ENCODE data around the gene GLI3.

The GLI3 gene

DNA sequence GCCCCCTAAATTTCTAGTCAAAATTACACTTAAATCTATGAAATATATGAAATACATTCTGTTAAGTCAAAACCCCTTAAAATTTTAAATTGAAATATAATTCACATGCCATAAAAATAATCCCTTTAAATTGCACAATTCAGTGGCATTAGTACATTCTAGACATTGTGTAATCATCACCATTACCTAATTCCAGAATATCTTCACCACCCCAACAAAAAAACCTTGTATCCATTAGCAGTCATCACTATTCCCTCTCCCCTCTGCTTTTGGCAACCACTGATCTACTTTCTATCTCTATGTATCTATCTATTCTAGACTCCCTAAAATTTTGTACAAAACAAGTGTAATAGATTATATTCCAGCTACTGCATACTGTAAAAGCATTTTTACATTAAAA lies 261.2 kb downstream of the GLI3 start:
- DNase-seq (no peak), ATAC-seq (no peak)
- no peak overlapping the region for H3K4me3 Mint-ChIP-seq
- no peak overlapping the region for H3K27ac Mint-ChIP-seq
- H3K4me1 Mint-ChIP-seq = no peaks in the 10 kb centered on the region
- H3K27me3 Mint-ChIP-seq = peaks cover 50% of the 10 kb centered on the region
- no peaks in the 10 kb centered on the region for H3K9me3 Mint-ChIP-seq

DNA sequence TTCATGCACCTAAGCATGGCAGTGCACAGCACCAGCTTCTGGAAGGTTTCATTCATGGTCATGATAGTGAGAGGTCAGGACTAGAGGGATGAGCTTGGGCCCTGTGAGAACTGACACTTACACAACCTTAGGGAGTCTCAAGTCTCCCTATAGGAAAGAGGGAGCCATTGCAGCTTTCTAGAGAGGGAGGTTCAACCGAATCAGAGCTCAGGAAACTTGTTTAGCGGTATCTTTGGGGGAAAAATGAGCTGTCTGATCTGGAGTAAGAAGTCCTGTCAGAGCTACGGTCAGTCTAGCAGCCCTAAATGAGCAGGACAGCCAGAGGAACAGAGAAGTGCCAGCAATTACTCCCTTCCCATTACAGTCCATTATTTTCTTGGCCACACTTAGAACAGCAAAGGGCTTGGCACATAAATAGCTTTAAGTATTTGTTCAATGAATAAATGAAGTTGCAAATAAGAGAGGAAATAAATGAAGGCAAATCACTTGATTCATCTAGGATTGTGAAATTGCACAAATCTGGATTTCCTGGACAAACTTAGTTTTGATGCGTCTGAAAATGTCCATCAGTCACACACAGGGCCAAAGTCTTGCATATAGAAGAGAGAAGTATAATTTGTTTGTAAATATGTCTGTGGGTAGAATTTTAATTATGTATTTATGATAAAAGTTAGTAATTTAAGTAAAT lies 262.0 kb downstream of the GLI3 start:
- Mint-ChIP-seq H3K27ac (no peak overlapping the region), H3K4me3 (no peak overlapping the region), H3K27me3 (peaks cover 42% of the 10 kb centered on the region), H3K9me3 (no peaks in the 10 kb centered on the region), H3K4me1 (no peaks in the 10 kb centered on the region)
- ATAC-seq (no peak), DNase-seq (no peak)

DNA sequence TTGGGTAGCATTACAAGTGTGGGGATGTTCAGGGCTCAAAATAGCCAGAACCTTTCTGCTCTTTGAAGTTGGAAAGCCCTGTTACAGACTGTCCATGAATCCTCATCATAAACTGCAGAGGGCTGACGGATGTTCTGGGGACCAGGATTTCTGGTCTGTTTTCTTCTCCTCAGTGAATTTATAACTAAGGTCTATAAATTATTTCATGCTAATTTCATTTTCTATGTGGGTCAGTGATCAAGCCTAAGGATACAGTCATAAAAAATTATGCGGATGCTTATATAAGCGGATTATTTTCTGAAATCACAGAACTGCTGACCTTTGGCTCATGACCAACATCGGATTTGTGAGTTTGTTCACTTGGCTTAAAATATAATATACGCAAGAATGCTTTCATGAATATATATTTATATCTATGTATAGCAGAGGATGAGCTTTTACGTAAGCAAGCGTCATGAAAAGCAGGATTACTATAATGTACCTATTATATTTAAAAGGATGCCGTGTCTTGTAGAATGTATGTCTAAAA lies 263.7 kb downstream of the GLI3 start:
- no peaks in the 10 kb centered on the region for H3K9me3 Mint-ChIP-seq
- peaks cover 31% of the 10 kb centered on the region for H3K27me3 Mint-ChIP-seq
- H3K4me3 Mint-ChIP-seq = no peak overlapping the region
- H3K27ac Mint-ChIP-seq = no peak overlapping the region
- ATAC-seq (no peak), DNase-seq (no peak)
- H3K4me1 Mint-ChIP-seq = no peaks in the 10 kb centered on the region

DNA sequence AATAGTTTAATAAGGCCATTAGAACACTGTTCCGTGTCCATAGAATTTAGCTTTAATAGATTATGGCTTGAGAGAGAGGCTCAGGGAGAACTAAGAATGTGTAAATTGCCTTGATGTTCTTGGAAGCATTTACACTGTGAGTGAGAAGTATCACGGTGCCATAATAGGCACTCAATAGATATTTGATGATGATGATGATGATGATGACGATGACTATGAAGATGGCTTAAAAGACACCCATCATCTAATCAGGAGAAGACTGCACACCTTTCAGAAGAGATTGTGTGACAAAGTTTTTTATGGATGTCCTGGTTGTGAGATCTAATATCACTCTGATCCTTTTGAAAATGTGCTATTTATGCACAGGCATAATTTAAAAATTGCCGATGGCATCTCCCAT lies 264.2 kb downstream of the GLI3 start:
- no peaks in the 10 kb centered on the region for H3K9me3 Mint-ChIP-seq
- DNase-seq = no peak
- no peak overlapping the region for H3K4me3 Mint-ChIP-seq
- H3K4me1 Mint-ChIP-seq = no peaks in the 10 kb centered on the region
- H3K27ac Mint-ChIP-seq = no peak overlapping the region
- H3K27me3 Mint-ChIP-seq = peaks cover 31% of the 10 kb centered on the region
- no peak for ATAC-seq

DNA sequence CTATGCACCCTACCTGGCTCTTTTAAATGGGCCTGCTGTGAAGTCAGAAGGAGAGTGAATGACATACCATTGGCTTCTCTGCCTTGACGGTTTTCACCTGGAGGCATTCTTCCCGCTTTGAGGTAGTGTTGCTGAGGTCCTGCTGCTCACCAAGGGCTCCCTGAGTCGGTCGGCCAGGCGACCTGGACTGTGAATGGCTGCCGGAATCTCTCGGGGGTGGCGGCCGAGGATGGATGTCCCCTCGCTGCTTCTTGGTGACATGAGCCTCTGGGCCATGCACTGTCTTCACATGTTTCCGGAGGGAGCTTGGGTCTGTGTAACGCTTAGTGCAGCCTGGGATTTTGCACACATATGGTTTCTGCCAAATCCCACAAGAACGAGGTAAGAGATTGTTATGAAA lies 264.7 kb downstream of the GLI3 start:
- Mint-ChIP-seq H3K9me3 (no peaks in the 10 kb centered on the region), H3K27me3 (peaks cover 31% of the 10 kb centered on the region), H3K4me1 (no peaks in the 10 kb centered on the region), H3K27ac (no peak overlapping the region), H3K4me3 (no peak overlapping the region)
- no peak for DNase-seq
- ATAC-seq = no peak

DNA sequence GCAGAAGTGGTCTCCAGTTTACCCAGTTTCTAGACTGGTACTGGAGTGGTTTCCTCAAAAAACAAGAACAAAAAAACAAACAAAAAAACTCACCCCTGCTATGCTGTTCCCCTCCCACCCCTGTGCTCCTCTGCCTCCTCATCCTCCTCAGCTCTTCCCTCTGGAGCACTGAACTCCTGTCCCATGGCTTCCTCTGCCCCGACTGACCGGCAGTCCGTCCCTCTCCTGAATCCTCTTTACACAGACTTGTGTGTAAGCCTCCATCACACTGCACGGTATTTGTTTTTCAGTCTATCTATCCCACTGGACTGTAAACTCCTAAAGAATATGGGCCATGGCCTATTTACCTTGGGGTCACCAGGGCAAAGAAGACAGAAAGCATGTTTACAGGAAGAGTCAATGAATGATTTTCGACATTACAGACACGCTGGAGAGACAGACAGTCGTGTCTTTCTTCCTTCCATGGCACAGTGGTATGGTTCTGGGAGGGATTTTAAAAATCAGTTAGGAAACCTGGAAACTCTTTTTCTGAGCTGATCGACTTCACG lies 265.3 kb downstream of the GLI3 start:
- H3K9me3 Mint-ChIP-seq = no peaks in the 10 kb centered on the region
- H3K4me3 Mint-ChIP-seq = no peak overlapping the region
- peaks cover 31% of the 10 kb centered on the region for H3K27me3 Mint-ChIP-seq
- no peak for ATAC-seq
- H3K4me1 Mint-ChIP-seq = no peaks in the 10 kb centered on the region
- no peak for DNase-seq
- H3K27ac Mint-ChIP-seq = peak overlapping the region in 1 of 2 donors; percentile 5

DNA sequence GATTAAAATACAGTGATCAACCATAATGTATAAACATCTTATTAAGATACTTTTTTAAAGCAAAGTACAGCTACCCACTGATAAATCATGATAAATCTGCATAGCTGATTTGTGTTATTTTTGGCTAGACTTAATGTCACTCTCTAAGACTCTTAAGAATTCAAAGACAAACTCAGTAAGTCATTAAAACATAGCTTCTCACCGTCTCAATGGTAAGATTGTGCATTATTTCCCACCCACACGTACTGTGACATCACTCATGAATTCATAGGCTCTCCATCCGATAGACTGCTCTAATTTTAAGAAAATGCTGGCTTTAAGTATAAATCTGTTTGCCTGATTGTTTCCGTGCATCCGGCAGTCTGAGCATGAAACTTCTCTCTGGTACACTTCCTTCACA lies 266.1 kb downstream of the GLI3 start:
- ATAC-seq (no peak), DNase-seq (no peak)
- Mint-ChIP-seq H3K9me3 (no peaks in the 10 kb centered on the region), H3K4me3 (no peak overlapping the region), H3K27ac (no peak overlapping the region), H3K27me3 (peaks cover 25% of the 10 kb centered on the region), H3K4me1 (no peaks in the 10 kb centered on the region)

DNA sequence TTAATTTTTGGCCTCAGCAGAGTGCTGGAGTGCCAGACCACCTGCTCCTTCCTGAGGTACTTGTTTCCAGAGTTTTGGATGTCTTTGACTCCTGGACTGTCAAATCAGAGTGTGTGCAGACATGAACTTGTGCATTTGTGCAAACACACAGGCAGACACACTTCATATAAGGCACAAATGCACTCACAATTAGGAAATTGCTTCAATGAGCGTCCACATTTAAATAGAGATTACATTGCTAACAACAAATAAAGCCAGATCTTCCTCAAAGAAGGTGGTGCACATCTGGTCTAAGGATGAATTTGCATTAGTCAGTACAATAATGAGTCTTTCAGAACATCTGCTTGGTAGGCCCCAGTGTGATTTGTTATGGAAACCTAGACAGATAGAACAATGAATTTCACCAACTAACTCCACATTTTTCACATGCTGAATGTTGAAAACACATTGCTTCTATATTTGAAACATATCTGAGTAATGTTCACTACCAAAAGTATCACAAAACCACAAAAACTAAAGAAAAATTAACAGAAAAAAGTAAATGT lies 267.4 kb downstream of the GLI3 start:
- H3K9me3 Mint-ChIP-seq = no peaks in the 10 kb centered on the region
- H3K27me3 Mint-ChIP-seq = peaks cover 13% of the 10 kb centered on the region
- H3K4me3 Mint-ChIP-seq = no peak overlapping the region
- H3K27ac Mint-ChIP-seq = peak overlapping the region in 1 of 2 donors; percentile 5
- H3K4me1 Mint-ChIP-seq = no peaks in the 10 kb centered on the region
- no peak for ATAC-seq
- DNase-seq = no peak

DNA sequence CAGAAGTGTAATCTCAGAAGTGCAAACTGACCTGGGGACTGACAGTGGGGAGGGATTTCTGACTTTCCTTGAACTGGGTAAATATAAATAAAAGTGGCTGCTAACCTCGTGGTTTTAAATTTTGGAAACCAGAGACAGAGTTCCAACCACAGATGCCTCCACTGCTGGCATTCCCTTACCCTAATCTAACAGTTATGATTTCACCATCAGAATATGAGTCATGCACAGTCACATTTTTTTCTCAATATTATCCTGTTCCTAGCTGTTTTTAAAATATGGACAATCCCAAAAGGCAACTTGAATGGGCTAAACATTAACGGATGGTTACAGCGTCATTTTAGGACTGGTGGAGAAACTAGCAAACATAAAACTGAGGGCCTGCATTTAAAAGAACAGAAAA lies 269.9 kb downstream of the GLI3 start:
- no peak overlapping the region for H3K27ac Mint-ChIP-seq
- ATAC-seq = no peak

DNA sequence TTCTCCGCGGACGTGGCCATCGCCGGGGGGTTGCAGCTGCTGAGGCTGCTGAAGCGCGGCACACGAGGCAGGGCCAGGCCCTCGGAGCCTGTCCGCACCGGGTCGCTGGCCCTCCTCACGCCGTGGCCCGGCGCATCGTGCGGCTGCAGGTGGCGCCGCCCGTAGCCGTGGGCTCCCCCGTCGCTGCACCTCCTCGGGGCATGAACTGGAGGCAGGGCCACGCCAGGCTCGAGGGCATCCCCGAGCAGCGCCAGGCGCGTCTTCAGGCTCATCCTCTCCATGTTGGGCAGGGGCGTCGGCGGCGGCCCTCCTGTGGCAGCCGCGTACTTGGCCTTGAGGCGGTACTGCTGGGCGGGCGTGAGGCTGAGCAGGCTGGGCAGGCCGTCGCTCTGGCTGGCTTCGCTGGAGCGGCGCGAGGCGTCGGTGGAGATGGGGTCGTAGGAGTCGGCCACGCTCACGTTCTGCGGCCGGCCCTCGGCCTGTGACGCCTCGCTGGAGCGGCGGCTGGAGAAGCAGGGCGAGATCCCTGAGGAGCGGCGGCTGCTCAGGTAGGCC lies 271.0 kb downstream of the GLI3 start:
- DNase-seq (no peak), ATAC-seq (no peak)
- no peak overlapping the region for H3K27ac Mint-ChIP-seq
- no peaks in the 10 kb centered on the region for H3K9me3 Mint-ChIP-seq
- peaks cover 6% of the 10 kb centered on the region for H3K27me3 Mint-ChIP-seq
- H3K4me3 Mint-ChIP-seq = no peak overlapping the region
- no peaks in the 10 kb centered on the region for H3K4me1 Mint-ChIP-seq

More for the DNA sequence above, 269.9 kb downstream of the GLI3 start:
- Mint-ChIP-seq H3K4me3 (no peak overlapping the region), H3K4me1 (no peaks in the 10 kb centered on the region), H3K9me3 (no peaks in the 10 kb centered on the region), H3K27me3 (peaks cover 8% of the 10 kb centered on the region)
- DNase-seq = no peak

DNA sequence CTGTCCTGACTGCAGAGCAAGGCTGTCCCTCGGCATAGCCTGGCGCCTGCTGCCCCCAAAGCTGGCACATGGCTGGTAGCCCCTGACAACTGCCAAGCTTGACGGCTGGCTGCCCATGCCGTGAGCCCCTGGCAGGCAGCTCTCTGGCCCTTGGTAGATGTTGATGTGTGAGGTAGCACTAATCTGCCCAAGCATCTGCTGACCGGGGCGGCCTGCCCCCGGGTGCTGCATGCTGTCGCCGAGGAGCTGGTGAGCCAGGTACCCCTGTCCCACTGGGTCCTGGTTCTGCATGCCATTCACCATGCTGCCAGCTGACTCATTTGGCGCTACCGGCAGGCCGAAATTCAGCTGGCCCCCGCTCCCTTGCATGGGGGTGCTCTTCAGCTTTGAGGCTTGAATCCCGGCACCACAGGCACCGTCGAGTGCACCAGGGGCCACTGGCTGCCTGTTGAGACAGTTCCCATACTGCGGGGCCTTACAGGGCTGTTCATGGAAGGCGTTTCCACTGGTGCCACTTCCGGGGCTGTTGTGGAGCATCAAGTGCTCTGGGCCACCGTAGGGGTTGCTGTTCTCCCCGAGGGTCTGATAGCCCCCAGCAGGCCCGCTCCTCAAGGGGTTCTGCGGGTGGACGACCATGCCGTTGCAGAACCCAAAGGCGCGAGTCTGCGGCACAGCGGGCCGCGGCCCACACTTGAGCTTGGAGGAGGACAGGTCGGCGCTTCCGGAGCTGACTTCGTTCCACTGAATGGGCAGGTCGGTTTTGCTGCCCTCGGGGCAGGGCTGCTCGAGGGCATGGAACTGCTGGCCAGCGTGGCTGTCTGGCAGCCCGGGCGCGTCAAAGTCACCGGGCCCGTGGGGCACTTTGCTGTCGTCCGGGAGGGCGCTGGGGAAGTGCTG lies 271.9 kb downstream of the GLI3 start:
- H3K4me3 Mint-ChIP-seq = no peak overlapping the region
- no peak for DNase-seq
- H3K27me3 Mint-ChIP-seq = peaks cover 13% of the 10 kb centered on the region
- no peaks in the 10 kb centered on the region for H3K9me3 Mint-ChIP-seq
- no peak overlapping the region for H3K27ac Mint-ChIP-seq
- no peaks in the 10 kb centered on the region for H3K4me1 Mint-ChIP-seq
- ATAC-seq = no peak

DNA sequence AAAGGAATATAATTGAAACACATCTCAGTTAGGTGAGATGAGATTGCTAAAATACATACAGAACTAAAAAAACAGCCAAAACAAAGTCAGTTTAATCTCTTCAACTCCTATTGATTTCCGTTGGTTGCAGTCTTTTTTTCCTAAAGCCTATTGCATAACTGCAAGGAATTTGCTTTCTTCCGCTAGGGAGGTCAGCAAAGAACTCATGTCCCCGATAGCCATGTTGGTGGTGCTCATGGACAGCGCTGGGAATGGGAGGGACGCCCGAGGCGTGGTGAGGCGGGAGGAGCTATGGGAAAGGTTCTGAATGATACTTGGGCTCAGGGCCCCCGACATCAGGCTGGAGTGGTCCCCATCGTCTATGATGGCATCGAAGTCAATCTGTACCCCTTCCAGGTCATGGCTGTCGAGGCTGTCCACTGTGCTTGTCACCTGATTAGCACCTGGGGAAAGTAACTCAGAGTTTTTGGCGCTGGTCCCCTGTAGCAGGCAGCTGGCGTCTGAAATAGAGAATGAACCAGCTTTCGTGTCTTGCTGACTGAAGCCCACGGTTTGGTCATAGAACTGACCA lies 272.7 kb downstream of the GLI3 start:
- Mint-ChIP-seq H3K4me1 (no peaks in the 10 kb centered on the region), H3K27ac (no peak overlapping the region), H3K9me3 (no peaks in the 10 kb centered on the region), H3K4me3 (no peak overlapping the region), H3K27me3 (peaks cover 19% of the 10 kb centered on the region)
- DNase-seq (no peak), ATAC-seq (no peak)

DNA sequence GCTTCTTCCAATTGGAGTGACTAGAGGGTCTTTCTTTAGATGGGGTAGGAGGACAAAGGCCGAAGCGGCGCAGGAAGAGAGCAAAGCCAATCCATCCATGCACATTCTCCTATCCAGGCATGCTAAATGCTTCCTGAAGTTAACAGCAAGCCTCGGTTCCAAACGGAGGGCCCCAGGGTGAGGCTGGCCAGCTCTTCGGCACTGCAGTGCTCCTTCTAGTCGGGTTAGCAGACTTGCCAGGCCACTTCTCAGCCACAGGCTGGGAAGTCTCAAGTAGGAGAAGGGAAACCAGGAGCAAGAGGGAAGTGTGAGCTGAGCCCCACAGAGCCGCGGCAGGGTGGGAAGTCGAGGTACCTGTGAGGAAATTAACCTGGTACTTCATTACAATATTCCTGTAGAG lies 280.3 kb downstream of the GLI3 start:
- no peak overlapping the region for H3K27ac Mint-ChIP-seq
- ATAC-seq = no peak
- H3K27me3 Mint-ChIP-seq = peaks cover 74% of the 10 kb centered on the region
- H3K9me3 Mint-ChIP-seq = no peaks in the 10 kb centered on the region
- H3K4me3 Mint-ChIP-seq = no peak overlapping the region
- no peak for DNase-seq
- H3K4me1 Mint-ChIP-seq = no peaks in the 10 kb centered on the region

DNA sequence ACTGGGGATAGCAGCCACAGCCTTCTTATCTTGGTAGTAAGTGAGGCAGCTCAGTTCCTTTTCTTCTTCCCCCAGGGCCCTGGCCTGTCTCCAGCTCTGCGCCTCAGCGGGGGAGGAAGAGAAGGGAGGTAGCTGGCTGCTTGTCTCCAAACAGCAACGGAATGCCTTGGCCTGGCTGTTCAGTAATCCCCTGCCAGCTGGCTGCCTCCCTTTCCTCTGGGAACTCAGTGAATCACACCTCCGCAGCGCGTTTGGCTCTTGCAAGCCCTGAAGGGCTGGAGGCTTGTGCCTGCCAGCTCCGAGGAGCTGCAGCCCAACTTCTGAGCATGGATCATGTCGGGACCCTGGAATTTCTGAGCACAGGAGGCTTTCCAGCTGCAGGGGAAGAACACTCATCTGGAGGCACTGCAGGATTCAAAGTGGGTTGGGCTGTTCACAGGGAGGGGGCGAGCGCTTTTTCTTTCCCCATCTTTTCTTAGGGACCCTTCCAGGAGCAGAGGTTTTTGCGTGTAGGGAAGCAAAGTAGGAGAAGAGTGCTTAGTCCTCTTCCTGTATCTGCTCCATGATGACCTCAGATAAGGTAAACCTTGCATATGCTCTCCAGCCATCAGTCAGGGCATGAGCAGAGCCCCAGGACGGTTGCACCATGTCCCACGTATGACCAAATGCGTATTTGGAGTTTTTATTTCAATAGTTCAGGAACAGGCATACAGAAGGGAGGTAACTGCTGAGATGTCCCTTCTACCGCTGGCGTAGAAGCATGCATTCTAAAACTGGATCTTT lies 280.9 kb downstream of the GLI3 start:
- Mint-ChIP-seq H3K27ac (no peak overlapping the region), H3K4me1 (no peaks in the 10 kb centered on the region), H3K27me3 (peaks cover 72% of the 10 kb centered on the region), H3K4me3 (no peak overlapping the region), H3K9me3 (no peaks in the 10 kb centered on the region)
- DNase-seq = no peak
- no peak for ATAC-seq

DNA sequence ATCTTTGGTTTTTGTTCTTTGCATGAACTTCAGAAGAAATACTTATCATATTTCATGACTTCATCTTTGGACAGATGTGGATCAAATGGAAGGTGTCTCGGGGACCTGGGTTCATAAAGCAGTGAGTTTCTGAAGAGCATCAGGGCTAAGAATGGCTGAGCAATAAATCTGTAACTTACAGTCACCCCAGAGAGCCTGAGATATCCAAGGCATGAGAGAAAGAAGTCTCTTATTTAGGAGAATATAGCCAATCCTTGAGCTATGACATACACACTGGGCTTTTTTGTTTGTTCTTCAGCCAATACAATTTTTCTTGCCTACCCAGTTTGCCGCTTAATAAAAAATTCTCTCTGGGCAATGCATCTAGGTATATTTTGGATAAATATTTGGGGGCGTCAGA lies 281.6 kb downstream of the GLI3 start:
- Mint-ChIP-seq H3K4me3 (no peak overlapping the region), H3K27me3 (peaks cover 74% of the 10 kb centered on the region)
- no peak for ATAC-seq

More for the DNA sequence above, 281.6 kb downstream of the GLI3 start:
- Mint-ChIP-seq H3K27ac (no peak overlapping the region), H3K4me1 (no peaks in the 10 kb centered on the region), H3K9me3 (no peaks in the 10 kb centered on the region)
- DNase-seq = no peak
